ENCODE data around the gene ZSWIM4.

Gene ZSWIM4

GRCh38 chr19:13838435-13839129 lies 43.3 kb downstream of the ZSWIM4 start:
- DNase-seq: no peak

GRCh38 chr19:13839130-13839937 lies 44.1 kb downstream of the ZSWIM4 start:
- DNase-seq: peak; percentile 88 to 90

- no peak for DNase-seq
These were observed 44.7 kb downstream of the ZSWIM4 start for GRCh38 chr19:13839938-13840304.

GRCh38 chr19:13840305-13841085 lies 45.3 kb downstream of the ZSWIM4 start:
- peak; percentile 79 to 80 for DNase-seq

- peak; percentile 73 to 74 for DNase-seq
These were observed 46.1 kb downstream of the ZSWIM4 start for GRCh38 chr19:13841086-13841961.

- peak in 1 of 2 donors; percentile 69 for DNase-seq
These were observed 46.7 kb downstream of the ZSWIM4 start for GRCh38 chr19:13841962-13842290.

- DNase-seq: peak; percentile 91 to 92
These were observed 47.3 kb downstream of the ZSWIM4 start for GRCh38 chr19:13842291-13843103.

GRCh38 chr19:13843104-13843921 lies 48.1 kb downstream of the ZSWIM4 start:
- no peak for DNase-seq

GRCh38 chr19:13844130-13844631 lies 48.9 kb downstream of the ZSWIM4 start:
- peak; percentile 47 to 54 for DNase-seq

- DNase-seq: peak; percentile 100
These were observed 51.5 kb downstream of the ZSWIM4 start for GRCh38 chr19:13846557-13847406.

- peak; percentile 90 to 91 for DNase-seq
These were observed 52.4 kb downstream of the ZSWIM4 start for GRCh38 chr19:13847407-13848339.

GRCh38 chr19:13848340-13848677 lies 53.1 kb downstream of the ZSWIM4 start:
- no peak for DNase-seq

GRCh38 chr19:13848798-13849676 lies 53.8 kb downstream of the ZSWIM4 start:
- peak in 1 of 2 donors; percentile 16 for DNase-seq

- peak; percentile 83 to 87 for DNase-seq
These were observed 55.0 kb downstream of the ZSWIM4 start for GRCh38 chr19:13849991-13850909.

- DNase-seq: peak; percentile 62 to 83
These were observed 55.9 kb downstream of the ZSWIM4 start for GRCh38 chr19:13850910-13851733.

All from CD4-positive, alpha-beta T cell treated with Interleukin-1 beta for 1 hour (primary cell).